Activated CD8-positive, alpha-beta T cell treated with anti-CD3 and anti-CD28 coated beads, Interleukin-2, amount 10 ng/mL, durations not matched to agents 7 days and 5 days (primary cell): ENCODE measurements around the gene ELP2. TPM values are rescaled to one million over a fixed set of nuclear protein-coding genes. Genes with fewer than 3 reads are reported as not detected.
"Not testable (repeated sequence)": the region's sequence is repeated elsewhere in the genome, so short reads cannot be mapped to it uniquely, and the experiment has no call there.

ENCODE experiments used
- ATAC-seq: fragments of 150-1000 bp; cut with Tn5 transposase; one replicate; pipeline ENCODE4 v1.10.0; 2021; ENCODE audit warnings: moderate library complexity
- CTCF ChIA-PET: fragments of 350-600 bp; sonication (Branson Sonifier 250); formaldehyde crosslinking; loops from one replicate; lab custom pipeline; 2021; ENCODE audit warnings: antibody characterized with exemption; lab: Charles Lee
- POLR2A ChIA-PET: fragments of 350-600 bp; sonication (Branson Sonifier 250); formaldehyde crosslinking; loops from one replicate; lab custom pipeline; 2021; ENCODE audit warnings: antibody characterized with exemption; lab: Charles Lee
- DNase-seq: peaks from one replicate; pipeline ENCODE4 v3.0.0-alpha.2; 2020
- H3K27ac Mint-ChIP-seq: one replicate; pipeline ENCODE4 v1.8.0; 2021; ENCODE audit warnings: mild to moderate bottlenecking, mixed read lengths
- H3K27me3 Mint-ChIP-seq: one replicate; pipeline ENCODE4 v1.8.0; 2021; ENCODE audit warnings: low read depth, mixed read lengths
- H3K36me3 Mint-ChIP-seq: one replicate; pipeline ENCODE4 v1.8.0; 2021; ENCODE audit warnings: low read depth, mixed read lengths
- H3K4me1 Mint-ChIP-seq: one replicate; pipeline ENCODE4 v1.8.0; 2021; ENCODE audit warnings: low read depth, mixed read lengths
- H3K4me3 Mint-ChIP-seq: one replicate; pipeline ENCODE4 v1.8.0; 2021; ENCODE audit warnings: mild to moderate bottlenecking, mixed read lengths
- H3K9me3 Mint-ChIP-seq: one replicate; pipeline ENCODE4 v1.8.0; 2022; ENCODE audit warnings: mixed read lengths; ENCODE audit not compliant: insufficient read depth
- total RNA-seq, 2 experiments: library from RNA; stranded (reverse); gene quantifications; one replicate each; pipeline ENCODE4 v1.2.3, GENCODE V29; 2021

The ELP2 gene
- total RNA-seq, 2 experiments from 2014 or later = 57.6 to 60.1 TPM

DNA sequence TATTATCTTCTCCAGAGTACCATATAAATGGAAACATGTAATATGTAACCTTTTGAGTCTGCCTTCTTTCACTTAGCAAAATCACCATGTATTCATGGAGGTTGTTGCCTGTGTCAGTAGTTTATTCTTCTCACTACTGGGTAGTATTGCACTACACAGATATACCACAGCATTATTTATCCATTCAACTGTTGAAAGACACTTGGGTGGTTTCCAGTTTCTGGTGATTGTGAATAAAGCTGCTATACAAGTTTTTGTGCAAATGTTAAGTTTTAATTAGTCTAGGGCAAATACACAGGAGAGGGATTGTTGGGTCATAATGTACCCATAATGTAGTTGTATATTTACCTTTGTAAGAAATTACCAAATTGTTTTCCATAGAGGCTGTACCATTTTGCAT is 32.7 kb upstream of the ELP2 start:
- Mint-ChIP-seq H3K27ac (no peak overlapping the region), H3K4me3 (no peak overlapping the region), H3K9me3 (no peaks in the 10 kb centered on the region), H3K4me1 (peaks cover 10% of the 10 kb centered on the region), H3K36me3 (no peaks in the 10 kb centered on the region), H3K27me3 (peaks cover 22% of the 10 kb centered on the region)
- POLR2A ChIA-PET = no interaction called here
- DNase-seq (no peak), ATAC-seq (no peak)
- CTCF ChIA-PET = interaction anchor here (1.0 to 3.8 kb wide), 2 partner anchors 79 to 187 kb away, joined by 5 to 25 read pairs; no protein-coding TSS in a partner anchor

DNA sequence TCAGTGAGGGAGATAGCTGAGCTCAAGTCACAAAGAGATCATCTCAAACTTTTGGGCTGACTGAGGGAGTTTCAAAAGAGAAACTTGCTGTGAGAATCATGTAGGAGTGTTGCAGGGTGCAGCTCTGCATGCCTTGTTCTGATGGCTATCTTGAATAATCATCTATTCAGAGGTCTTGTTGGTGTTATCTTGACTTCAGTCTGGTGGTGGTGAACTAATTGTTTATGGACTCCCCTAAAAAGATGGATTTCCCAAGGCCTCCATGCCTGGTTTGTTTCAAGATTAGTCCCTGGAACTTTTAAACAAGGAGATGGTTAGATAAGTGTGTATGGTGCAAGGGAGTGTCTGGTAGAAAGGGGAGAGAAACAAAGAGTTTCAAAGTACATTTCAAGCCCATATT is 30.4 kb upstream of the ELP2 start:
- Mint-ChIP-seq H3K9me3 (no peaks in the 10 kb centered on the region), H3K27ac (no peak overlapping the region), H3K4me1 (peaks cover 3% of the 10 kb centered on the region), H3K36me3 (no peaks in the 10 kb centered on the region), H3K27me3 (peaks cover 19% of the 10 kb centered on the region), H3K4me3 (no peak overlapping the region)
- ChIA-PET POLR2A (no interaction called here), CTCF (interaction anchor here (1.1 to 3.8 kb wide), 4 partner anchors 29 to 192 kb away, joined by 3 to 25 read pairs (median 5); no protein-coding TSS in a partner anchor)
- ATAC-seq (no peak), DNase-seq (no peak)

DNA sequence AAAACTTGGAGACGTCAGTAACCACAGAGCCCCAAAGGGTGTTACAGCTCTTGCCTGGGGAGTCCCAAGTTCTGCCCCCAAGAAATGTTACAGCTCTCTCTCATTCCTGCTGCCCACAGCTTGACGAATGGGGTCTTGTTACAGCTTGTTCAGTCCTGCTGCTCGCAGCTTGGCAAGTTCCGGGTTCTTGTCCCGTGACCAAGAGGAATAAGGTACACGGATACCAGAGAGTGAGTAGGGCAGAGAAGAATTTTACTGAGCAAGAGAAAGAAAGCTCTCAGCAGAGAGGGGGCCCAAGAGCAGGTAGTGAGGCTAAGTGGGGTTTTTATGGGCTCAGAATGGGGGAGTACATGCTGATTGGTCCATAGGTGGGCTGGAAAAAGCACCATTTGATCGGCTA is 27.8 kb upstream of the ELP2 start:
- Mint-ChIP-seq H3K27ac (no peak overlapping the region), H3K4me1 (peaks cover 3% of the 10 kb centered on the region), H3K36me3 (no peaks in the 10 kb centered on the region), H3K27me3 (peaks cover 13% of the 10 kb centered on the region), H3K9me3 (no peaks in the 10 kb centered on the region), H3K4me3 (no peak overlapping the region)
- DNase-seq (no peak), ATAC-seq (no peak)
- CTCF ChIA-PET = no interaction called here
- POLR2A ChIA-PET = no interaction called here

DNA sequence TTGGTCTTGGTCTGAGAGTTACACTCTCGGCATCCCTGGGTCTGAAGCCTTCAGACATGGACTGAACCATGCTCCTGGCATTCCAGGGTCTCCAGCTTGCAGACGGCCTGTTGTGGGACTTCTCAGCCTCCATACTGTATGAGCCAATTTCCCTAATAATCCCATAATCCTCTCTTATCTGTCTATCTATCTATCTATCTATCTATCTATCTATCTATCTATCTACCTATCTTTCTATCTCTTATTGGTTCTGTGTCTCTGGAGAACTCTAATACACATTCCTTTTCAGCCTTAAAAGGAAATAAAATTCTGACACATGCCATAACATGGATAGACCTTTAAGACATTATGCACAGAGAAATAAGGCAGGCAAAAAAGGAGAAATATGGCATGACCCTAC is 24.9 kb upstream of the ELP2 start:
- ChIA-PET CTCF (interaction anchor here (1.5 kb wide), 1 partner anchor 9 kb away, joined by 5 read pairs; no protein-coding TSS in a partner anchor), POLR2A (no interaction called here)
- DNase-seq (no peak), ATAC-seq (no peak)
- peaks cover 3% of the 10 kb centered on the region for H3K4me1 Mint-ChIP-seq
- H3K27ac Mint-ChIP-seq = no peak overlapping the region
- H3K9me3 Mint-ChIP-seq = no peaks in the 10 kb centered on the region
- H3K36me3 Mint-ChIP-seq = peaks cover 2% of the 10 kb centered on the region
- H3K4me3 Mint-ChIP-seq = no peak overlapping the region
- peaks cover 6% of the 10 kb centered on the region for H3K27me3 Mint-ChIP-seq

DNA sequence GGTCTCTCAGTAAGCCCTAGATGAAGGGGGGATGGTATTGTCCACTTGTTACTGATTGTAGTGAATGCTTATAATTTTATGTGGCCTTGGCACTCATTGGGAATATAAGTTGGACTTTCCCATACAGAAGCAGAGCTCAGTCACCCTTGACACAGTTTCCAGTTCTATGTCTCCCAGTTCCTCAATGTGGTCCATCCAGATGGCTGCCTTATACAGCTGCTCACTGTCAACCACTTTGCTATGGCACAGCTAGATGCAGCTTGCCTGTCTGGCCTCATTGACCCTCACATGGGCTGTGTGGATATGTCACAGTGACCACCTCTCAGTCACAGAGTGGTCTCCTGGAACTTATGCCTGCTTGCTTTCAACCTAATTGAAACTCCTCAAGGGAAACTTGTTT is 22.2 kb upstream of the ELP2 start:
- DNase-seq = no peak
- ChIA-PET CTCF (no interaction called here), POLR2A (interaction anchor here (0.6 kb wide), 1 partner anchor 48 kb away, joined by 3 read pairs; no protein-coding TSS in a partner anchor)
- Mint-ChIP-seq H3K4me1 (peaks cover 3% of the 10 kb centered on the region), H3K36me3 (peaks cover 14% of the 10 kb centered on the region), H3K4me3 (no peak overlapping the region), H3K27ac (no peak overlapping the region), H3K9me3 (no peaks in the 10 kb centered on the region), H3K27me3 (no peaks in the 10 kb centered on the region)
- no peak for ATAC-seq

DNA sequence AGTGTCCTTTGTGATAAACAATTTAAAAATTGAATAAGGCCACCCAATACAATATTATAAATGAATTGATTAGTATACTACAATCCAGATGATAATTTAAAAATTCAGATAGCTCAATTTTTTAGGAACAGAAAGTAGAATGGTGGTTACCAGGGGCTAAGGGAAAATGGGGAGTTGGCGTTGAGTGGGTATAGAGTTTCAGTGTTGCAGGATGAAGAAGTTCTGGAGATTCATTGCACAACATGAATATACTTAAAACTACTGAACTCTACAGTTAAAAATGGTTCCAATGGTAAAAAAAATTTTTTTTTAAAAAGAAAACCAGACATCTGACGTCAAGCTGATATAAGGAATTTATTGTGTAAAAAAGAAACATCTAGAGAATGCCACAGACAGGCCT is 21.5 kb upstream of the ELP2 start:
- ChIA-PET CTCF (interaction anchor here (0.7 kb wide), 1 partner anchor 9 kb away, joined by 3 read pairs; no protein-coding TSS in a partner anchor), POLR2A (no interaction called here)
- Mint-ChIP-seq H3K9me3 (no peaks in the 10 kb centered on the region), H3K4me1 (peaks cover 3% of the 10 kb centered on the region), H3K27ac (no peak overlapping the region), H3K4me3 (no peak overlapping the region), H3K27me3 (no peaks in the 10 kb centered on the region), H3K36me3 (peaks cover 14% of the 10 kb centered on the region)
- ATAC-seq = no peak
- DNase-seq = no peak

DNA sequence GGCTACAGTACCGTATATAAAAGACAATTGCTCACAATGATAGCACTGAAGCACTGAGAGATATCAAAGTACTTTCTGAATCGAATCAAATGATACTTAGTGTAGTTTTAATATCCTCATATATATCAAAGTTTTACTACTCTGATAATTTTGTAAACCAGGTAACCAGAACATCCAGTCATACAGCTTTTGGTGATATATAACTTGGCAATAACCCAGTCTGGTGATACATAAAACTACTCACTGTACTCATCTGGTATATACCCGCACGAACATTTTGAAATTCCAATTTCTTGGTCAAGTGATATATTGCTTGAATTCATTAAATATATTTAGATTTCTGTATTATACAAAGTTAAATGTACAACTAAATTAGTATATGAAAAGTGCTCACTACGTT is 21.1 kb upstream of the ELP2 start:
- no peak overlapping the region for H3K27ac Mint-ChIP-seq
- ChIA-PET POLR2A (no interaction called here), CTCF (interaction anchor here (0.7 kb wide), 1 partner anchor 9 kb away, joined by 3 read pairs; no protein-coding TSS in a partner anchor)
- ATAC-seq (no peak), DNase-seq (no peak)
- no peaks in the 10 kb centered on the region for H3K4me1 Mint-ChIP-seq
- H3K36me3 Mint-ChIP-seq = peaks cover 14% of the 10 kb centered on the region
- H3K9me3 Mint-ChIP-seq = no peaks in the 10 kb centered on the region
- H3K4me3 Mint-ChIP-seq = no peak overlapping the region
- H3K27me3 Mint-ChIP-seq = no peaks in the 10 kb centered on the region

DNA sequence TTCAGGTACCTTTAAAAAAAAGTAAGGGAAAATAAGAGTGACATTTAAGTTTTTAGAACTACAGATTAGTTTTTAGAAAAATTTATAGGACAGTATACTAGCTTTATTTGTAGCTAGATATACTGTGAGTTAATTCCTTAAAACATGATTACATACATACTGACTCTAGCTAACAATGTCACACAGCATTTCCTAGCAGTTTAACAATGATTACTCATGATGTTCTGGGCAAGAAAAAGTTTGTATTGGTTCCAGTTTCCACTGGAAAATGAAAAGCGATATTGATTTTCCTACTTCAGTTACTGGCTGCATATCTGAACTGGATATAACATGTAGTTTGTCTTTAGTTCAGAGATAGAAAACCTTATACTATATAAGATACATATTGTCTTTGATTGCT is 20.0 kb upstream of the ELP2 start:
- H3K27me3 Mint-ChIP-seq = no peaks in the 10 kb centered on the region
- H3K9me3 Mint-ChIP-seq = no peaks in the 10 kb centered on the region
- peaks cover 20% of the 10 kb centered on the region for H3K36me3 Mint-ChIP-seq
- no peak overlapping the region for H3K27ac Mint-ChIP-seq
- POLR2A ChIA-PET = no interaction called here
- H3K4me3 Mint-ChIP-seq = no peak overlapping the region
- DNase-seq = no peak
- CTCF ChIA-PET = no interaction called here
- H3K4me1 Mint-ChIP-seq = no peaks in the 10 kb centered on the region
- no peak for ATAC-seq

DNA sequence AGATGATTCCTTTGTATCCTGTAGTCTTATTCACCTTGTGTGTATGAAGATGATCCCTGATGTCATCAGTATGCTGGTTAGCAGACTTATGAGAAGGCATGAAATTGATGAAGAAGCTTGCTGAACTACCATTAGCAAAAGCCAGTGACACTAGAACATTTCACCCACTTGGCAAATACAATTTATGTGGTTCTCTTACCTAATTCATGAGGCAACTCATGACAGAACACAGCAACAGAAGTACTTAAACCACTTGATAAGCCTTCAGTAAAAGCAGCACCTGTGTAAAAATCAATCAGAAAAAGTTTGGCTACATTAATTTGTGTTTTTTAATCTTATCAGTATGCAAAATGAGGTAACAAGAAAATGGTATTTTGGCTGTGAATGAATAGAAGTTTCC is 17.4 kb upstream of the ELP2 start:
- Mint-ChIP-seq H3K4me3 (no peak overlapping the region), H3K9me3 (no peaks in the 10 kb centered on the region), H3K4me1 (no peaks in the 10 kb centered on the region), H3K27me3 (no peaks in the 10 kb centered on the region), H3K36me3 (peaks cover 30% of the 10 kb centered on the region), H3K27ac (no peak overlapping the region)
- ChIA-PET CTCF (no interaction called here), POLR2A (no interaction called here)
- ATAC-seq = no peak
- no peak for DNase-seq

DNA sequence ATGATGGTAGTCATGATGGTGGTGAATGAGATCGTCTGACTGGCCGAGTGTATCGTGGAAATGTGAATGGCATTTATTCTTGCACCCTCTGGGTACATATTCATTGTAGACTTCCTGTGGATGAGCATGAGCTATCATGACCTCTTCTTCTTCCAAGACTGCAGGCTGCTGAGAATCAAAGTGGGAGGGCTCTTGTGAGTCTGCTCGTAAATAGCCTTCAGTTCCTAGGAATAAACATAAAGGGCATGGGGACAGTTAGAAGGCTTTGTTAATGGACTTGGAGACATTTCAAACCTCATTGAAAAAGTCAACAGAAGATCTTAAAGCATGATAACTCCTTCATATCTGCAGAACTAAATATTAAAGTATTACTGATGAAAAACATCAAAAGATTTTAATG is 15.4 kb upstream of the ELP2 start:
- no peaks in the 10 kb centered on the region for H3K27me3 Mint-ChIP-seq
- H3K27ac Mint-ChIP-seq = no peak overlapping the region
- ATAC-seq (no peak), DNase-seq (no peak)
- ChIA-PET CTCF (no interaction called here), POLR2A (no interaction called here)
- H3K4me3 Mint-ChIP-seq = no peak overlapping the region
- no peaks in the 10 kb centered on the region for H3K9me3 Mint-ChIP-seq
- no peaks in the 10 kb centered on the region for H3K4me1 Mint-ChIP-seq
- H3K36me3 Mint-ChIP-seq = peaks cover 29% of the 10 kb centered on the region

DNA sequence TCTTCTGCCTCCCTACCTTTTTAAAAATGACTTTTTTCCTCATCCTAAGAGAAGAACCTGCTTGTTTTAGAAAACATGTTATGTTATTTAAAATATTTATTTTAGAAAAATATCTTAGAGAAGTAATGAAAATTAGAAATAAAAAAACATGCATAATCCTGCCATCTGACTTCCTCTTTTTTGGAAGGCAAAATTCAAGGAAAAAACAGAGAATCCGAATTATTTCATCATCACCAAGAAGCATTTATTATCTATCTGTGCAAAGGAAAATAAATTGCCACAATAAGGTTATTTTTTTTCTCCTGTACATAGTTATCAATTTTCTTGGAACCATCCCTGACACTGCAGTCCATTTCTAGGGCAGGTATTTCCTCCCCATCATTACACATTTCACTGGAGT is 15.0 kb upstream of the ELP2 start:
- no peaks in the 10 kb centered on the region for H3K9me3 Mint-ChIP-seq
- ChIA-PET POLR2A (no interaction called here), CTCF (no interaction called here)
- H3K27ac Mint-ChIP-seq = no peak overlapping the region
- no peak overlapping the region for H3K4me3 Mint-ChIP-seq
- DNase-seq (no peak), ATAC-seq (no peak)
- no peaks in the 10 kb centered on the region for H3K4me1 Mint-ChIP-seq
- H3K36me3 Mint-ChIP-seq = peaks cover 29% of the 10 kb centered on the region
- no peaks in the 10 kb centered on the region for H3K27me3 Mint-ChIP-seq

DNA sequence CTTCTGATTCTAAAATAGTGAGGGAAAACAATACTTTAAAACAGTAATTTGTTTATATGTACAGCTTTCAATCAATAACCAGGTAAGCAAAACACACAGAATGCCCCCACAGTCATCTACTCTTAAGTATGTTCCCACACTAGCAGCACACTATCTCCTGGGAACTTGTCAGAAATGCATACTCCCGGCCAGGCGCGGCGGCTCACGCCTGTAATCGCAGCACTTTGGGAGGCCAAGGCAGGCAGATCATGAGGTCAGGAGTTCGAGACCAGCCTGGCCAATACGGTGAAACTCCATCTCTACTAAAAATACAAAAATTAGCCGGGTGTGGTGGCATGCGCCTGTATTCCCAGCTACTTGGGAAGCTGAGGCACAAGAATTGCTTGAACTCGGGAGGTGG is 12.9 kb upstream of the ELP2 start:
- DNase-seq, H3K4me3 Mint-ChIP-seq, H3K4me1 Mint-ChIP-seq, H3K27ac Mint-ChIP-seq, H3K9me3 Mint-ChIP-seq, ATAC-seq, H3K27me3 Mint-ChIP-seq, POLR2A ChIA-PET: not testable (repeated sequence)
- peaks cover 28% of the 10 kb centered on the region for H3K36me3 Mint-ChIP-seq
- CTCF ChIA-PET = interaction anchor here (1.1 to 1.6 kb wide), 2 partner anchors 9 to 12 kb away, joined by 3 read pairs; no protein-coding TSS in a partner anchor

DNA sequence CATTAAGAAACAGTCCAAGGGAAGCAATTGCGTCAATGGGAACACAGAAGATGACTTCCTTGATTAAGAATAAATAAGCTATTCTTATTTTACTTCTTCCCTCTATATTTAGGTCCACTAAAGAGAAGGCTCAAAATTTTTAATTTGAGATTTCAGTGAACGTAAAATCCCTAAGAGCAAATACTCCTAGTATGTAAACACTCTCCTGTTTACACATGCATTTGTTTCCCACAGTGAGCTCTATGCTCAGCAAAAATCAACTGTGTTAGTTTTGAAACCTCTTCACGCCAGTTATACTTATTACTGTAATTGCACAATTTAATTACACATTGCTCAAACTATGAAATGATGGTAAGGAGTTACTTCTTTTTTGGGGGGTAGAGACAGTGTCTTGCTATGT is 9.4 kb upstream of the ELP2 start:
- CTCF ChIA-PET = interaction anchor here (1.5 to 2.3 kb wide), 2 partner anchors 102 to 164 kb away, joined by 5 to 8 read pairs; no protein-coding TSS in a partner anchor
- no peak overlapping the region for H3K27ac Mint-ChIP-seq
- no peak overlapping the region for H3K4me3 Mint-ChIP-seq
- POLR2A ChIA-PET = interaction anchor here (2.1 kb wide), 1 partner anchor 9 kb away, joined by 16 read pairs; the partner anchor contains the start of genes ELP2 and SLC39A6
- H3K9me3 Mint-ChIP-seq = no peaks in the 10 kb centered on the region
- DNase-seq (no peak), ATAC-seq (no peak)
- peaks cover 26% of the 10 kb centered on the region for H3K36me3 Mint-ChIP-seq
- H3K27me3 Mint-ChIP-seq = no peaks in the 10 kb centered on the region
- H3K4me1 Mint-ChIP-seq = peaks cover 8% of the 10 kb centered on the region
